Measurements from ENCODE around the gene OSGIN1.

The OSGIN1 gene

GRCh38 chr16:83958137-83958845 lies 5.3 kb downstream of the OSGIN1 start:
- no peak for DNase-seq (ENCODE audit: low read depth)
- no peak overlapping the region for H3K4me3 ChIP-seq (ENCODE audit: low read length)
- no peak for TF ChIP-seq CTCF (IDR thresholded peaks at IDR 0.05; ENCODE audit: insufficient read depth, low read depth, low read length, missing control alignments)

- no peak for TF ChIP-seq CTCF (IDR thresholded peaks at IDR 0.05; ENCODE audit: insufficient read depth, low read depth, low read length, missing control alignments)
- no peak for DNase-seq (ENCODE audit: low read depth)
- H3K4me3 ChIP-seq (ENCODE audit: low read length): no peak overlapping the region
These were observed 6.0 kb downstream of the OSGIN1 start for GRCh38 chr16:83958846-83959565.

- DNase-seq (ENCODE audit: low read depth): no peak
- no peak for TF ChIP-seq CTCF (IDR thresholded peaks at IDR 0.05; ENCODE audit: insufficient read depth, low read depth, low read length, missing control alignments)
These were observed 6.8 kb downstream of the OSGIN1 start for GRCh38 chr16:83959656-83960434.

GRCh38 chr16:83960521-83961249 lies 7.6 kb downstream of the OSGIN1 start:
- DNase-seq (ENCODE audit: low read depth): no peak
- H3K4me3 ChIP-seq (ENCODE audit: low read length): no peak overlapping the region
- no peak for TF ChIP-seq CTCF (IDR thresholded peaks at IDR 0.05; ENCODE audit: insufficient read depth, low read depth, low read length, missing control alignments)

More at GRCh38 chr16:83959656-83960434, 6.8 kb downstream of the OSGIN1 start:
- no peak overlapping the region for H3K4me3 ChIP-seq (ENCODE audit: low read length)

GRCh38 chr16:83961591-83961990 lies 8.6 kb downstream of the OSGIN1 start:
- no peak for TF ChIP-seq CTCF (IDR thresholded peaks at IDR 0.05; ENCODE audit: insufficient read depth, low read depth, low read length, missing control alignments)
- no peak overlapping the region for H3K4me3 ChIP-seq (ENCODE audit: low read length)
- DNase-seq (ENCODE audit: low read depth): no peak

- no peak for DNase-seq (ENCODE audit: low read depth)
- H3K4me3 ChIP-seq (ENCODE audit: low read length): no peak overlapping the region
- no peak for TF ChIP-seq CTCF (IDR thresholded peaks at IDR 0.05; ENCODE audit: insufficient read depth, low read depth, low read length, missing control alignments)
These were observed 10.5 kb downstream of the OSGIN1 start for GRCh38 chr16:83963277-83964119.
